ENCODE results near the gene SLC2A4RG. TPM values are rescaled to one million over a fixed set of nuclear protein-coding genes. Genes with fewer than 3 reads are reported as not detected.

The SLC2A4RG gene
- total and polyA plus RNA-seq, 3 donors from 2014 or later, result 64.4 to 141 (median 123) TPM

GRCh38 chr20:63741354-63741675 lies 1.7 kb downstream of the SLC2A4RG start:
- Histone ChIP-seq H3K27ac (peak overlapping the region; percentile 92 to 96), H3K36me3 (ENCODE audit: low read depth, missing control alignments) (no peaks in the 10 kb centered on the region), H3K27me3 (no peaks in the 10 kb centered on the region), H3K9me3 (no peaks in the 10 kb centered on the region), H3K4me3 (peak overlapping the region in 1 of 2 donors; percentile 85), H3K4me1 (peaks cover 32% of the 10 kb centered on the region)
- no peak for DNase-seq
- no peak for TF ChIP-seq POLR2A (IDR thresholded peaks at IDR 0.05)
- TF ChIP-seq, protein P1, sequence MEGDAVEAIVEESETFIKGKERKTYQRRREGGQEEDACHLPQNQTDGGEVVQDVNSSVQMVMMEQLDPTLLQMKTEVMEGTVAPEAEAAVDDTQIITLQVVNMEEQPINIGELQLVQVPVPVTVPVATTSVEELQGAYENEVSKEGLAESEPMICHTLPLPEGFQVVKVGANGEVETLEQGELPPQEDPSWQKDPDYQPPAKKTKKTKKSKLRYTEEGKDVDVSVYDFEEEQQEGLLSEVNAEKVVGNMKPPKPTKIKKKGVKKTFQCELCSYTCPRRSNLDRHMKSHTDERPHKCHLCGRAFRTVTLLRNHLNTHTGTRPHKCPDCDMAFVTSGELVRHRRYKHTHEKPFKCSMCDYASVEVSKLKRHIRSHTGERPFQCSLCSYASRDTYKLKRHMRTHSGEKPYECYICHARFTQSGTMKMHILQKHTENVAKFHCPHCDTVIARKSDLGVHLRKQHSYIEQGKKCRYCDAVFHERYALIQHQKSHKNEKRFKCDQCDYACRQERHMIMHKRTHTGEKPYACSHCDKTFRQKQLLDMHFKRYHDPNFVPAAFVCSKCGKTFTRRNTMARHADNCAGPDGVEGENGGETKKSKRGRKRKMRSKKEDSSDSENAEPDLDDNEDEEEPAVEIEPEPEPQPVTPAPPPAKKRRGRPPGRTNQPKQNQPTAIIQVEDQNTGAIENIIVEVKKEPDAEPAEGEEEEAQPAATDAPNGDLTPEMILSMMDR (IDR thresholded peaks at IDR 0.05), result no peak
- 0 to 32% methylated on average over 1 to 6 of the region's 6 CpGs for WGBS, 2 donors
- intact Hi-C loops (cut with DNase I; ENCODE audit: low total_unique reads), result no loop called here

DNA sequence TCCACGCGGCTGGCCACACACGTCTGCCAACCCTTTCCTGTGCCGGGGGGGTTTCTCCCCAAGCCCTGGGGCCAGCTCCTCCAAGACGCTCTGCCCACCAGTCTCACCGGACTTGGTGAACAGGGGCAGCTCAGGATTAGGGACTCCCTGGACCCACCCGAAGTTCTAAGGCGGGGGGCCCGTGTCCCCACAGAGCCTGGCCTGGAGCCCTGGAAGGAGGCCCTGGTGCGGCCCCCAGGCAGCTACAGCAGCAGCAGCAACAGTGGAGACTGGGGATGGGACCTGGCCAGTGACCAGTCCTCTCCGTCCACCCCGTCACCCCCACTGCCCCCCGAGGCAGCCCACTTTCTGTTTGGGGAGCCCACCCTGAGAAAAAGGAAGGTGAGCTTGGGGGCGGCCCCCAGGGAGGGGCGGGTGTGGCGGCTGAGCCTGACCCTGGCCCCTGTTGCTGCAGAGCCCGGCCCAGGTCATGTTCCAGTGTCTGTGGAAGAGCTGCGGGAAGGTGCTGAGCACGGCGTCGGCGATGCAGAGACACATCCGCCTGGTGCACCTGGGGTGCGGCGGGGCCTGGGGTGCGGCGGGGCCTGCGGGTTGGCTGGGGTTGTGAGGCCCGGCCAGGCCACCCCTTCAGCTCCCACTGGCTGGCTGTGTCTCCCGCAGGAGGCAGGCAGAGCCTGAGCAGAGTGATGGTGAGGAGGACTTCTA lies 2.3 kb downstream of the SLC2A4RG start:
- TF ChIP-seq POLR2A (IDR thresholded peaks at IDR 0.05), result no peak
- TF ChIP-seq, protein P1 (IDR thresholded peaks at IDR 0.05), result no peak
- no peaks in the 10 kb centered on the region for H3K27me3 ChIP-seq
- H3K36me3 ChIP-seq (ENCODE audit: low read depth, missing control alignments), result no peaks in the 10 kb centered on the region
- WGBS, 2 donors, result 62% methylated on average over 30 of the region's 30 CpGs; no CpG with 5 or more reads in 1 of the 2 donors
- intact Hi-C loops (cut with DNase I; ENCODE audit: low total_unique reads), result no loop called here
- no peaks in the 10 kb centered on the region for H3K9me3 ChIP-seq
- no peak for DNase-seq
- no peak overlapping the region for H3K4me3 ChIP-seq
- peak overlapping the region; percentile 92 to 96 for H3K27ac ChIP-seq
- peaks cover 32% of the 10 kb centered on the region for H3K4me1 ChIP-seq

DNA sequence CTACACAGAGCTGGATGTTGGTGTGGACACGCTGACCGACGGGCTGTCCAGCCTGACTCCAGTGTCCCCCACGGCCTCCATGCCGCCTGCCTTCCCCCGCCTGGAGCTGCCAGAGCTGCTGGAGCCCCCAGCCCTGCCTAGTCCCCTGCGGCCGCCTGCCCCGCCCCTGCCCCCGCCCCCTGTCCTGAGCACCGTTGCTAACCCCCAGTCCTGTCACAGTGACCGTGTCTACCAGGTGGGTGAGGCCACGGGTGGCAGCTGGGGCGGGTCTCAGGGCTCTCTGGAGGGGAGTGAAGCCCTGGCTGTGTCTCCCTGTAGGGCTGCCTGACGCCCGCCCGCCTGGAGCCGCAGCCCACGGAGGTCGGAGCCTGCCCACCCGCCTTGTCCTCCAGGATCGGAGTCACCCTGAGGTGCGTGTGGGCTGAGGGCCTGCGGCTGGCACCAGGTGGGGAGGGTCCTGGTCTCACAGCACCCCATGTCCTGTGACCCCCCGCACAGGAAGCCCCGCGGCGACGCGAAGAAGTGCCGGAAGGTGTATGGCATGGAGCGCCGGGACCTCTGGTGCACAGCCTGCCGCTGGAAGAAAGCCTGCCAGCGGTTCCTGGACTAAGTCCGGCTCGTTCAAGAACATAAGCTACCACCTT lies 2.9 kb downstream of the SLC2A4RG start:
- intact Hi-C loops (cut with DNase I; ENCODE audit: low total_unique reads), result no loop called here
- peak overlapping the region in 1 of 2 donors; percentile 96 for H3K27ac ChIP-seq
- H3K36me3 ChIP-seq (ENCODE audit: low read depth, missing control alignments), result no peaks in the 10 kb centered on the region

DNA sequence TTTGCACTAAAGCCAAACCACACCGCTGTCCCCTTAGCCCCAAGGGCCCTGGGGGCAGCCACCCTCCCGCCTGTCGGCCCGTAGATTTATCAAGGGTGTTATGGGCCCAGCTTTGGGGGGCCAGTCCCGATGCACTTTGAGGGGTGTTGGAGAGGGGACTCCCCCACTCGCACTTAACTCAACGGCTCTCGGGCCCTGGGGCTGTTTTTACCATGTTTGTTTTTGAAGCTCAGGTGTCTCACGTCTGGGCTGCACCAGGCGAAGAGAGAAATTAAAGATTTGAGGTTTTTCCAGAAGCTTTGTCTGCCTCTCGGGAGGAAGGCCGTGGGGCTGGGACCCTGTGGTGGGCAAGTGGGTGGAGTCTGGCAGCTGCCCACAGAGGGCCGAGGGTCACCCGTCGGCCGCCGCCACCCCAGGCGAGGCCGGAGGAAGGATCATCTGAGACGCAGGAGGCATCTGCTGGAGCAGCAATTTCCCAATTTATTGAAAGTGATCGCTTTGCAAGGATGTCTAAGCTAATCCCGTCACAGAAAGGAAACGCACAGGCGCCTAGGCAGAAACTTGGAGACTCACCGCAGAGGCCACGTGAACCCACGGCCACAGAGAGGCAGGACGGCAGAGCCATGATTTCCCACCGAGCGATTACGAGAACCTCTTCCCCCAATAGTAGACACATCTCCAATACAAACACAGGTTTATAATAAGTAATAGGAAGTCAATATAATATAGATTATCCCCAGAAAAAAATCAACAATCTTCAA lies 3.8 kb downstream of the SLC2A4RG start:
- TF ChIP-seq POLR2A (IDR thresholded peaks at IDR 0.05), result no peak
- TF ChIP-seq, protein P1 (IDR thresholded peaks at IDR 0.05), result no peak
- no peaks in the 10 kb centered on the region for H3K9me3 ChIP-seq
- intact Hi-C loops (cut with DNase I; ENCODE audit: low total_unique reads), result no loop called here
- H3K27ac ChIP-seq, result peak overlapping the region in 1 of 2 donors; percentile 64
- H3K36me3 ChIP-seq (ENCODE audit: low read depth, missing control alignments), result no peaks in the 10 kb centered on the region
- DNase-seq, result no peak
- WGBS, 2 donors, result 80 to 81% methylated on average over 29 to 31 of the region's 31 CpGs
- no peaks in the 10 kb centered on the region for H3K27me3 ChIP-seq
- no peak overlapping the region for H3K4me3 ChIP-seq
- peaks cover 38% of the 10 kb centered on the region for H3K4me1 ChIP-seq

More for the DNA sequence above, 2.9 kb downstream of the SLC2A4RG start:
- Histone ChIP-seq H3K27me3 (no peaks in the 10 kb centered on the region), H3K9me3 (no peaks in the 10 kb centered on the region), H3K4me1 (peaks cover 32% of the 10 kb centered on the region), H3K4me3 (no peak overlapping the region)
- no peak for TF ChIP-seq POLR2A (IDR thresholded peaks at IDR 0.05)
- TF ChIP-seq, protein P1 (IDR thresholded peaks at IDR 0.05), result no peak
- 64 to 67% methylated on average over 24 to 37 of the region's 37 CpGs for WGBS, 2 donors
- no peak for DNase-seq
